ENCODE data around the gene HDAC6. TPM values are rescaled to one million over a fixed set of nuclear protein-coding genes. Genes with fewer than 3 reads are reported as not detected.

HDAC6 gene
- total RNA-seq, 2 experiments from 2014 or later: 95.2 to 95.7 TPM

DNA sequence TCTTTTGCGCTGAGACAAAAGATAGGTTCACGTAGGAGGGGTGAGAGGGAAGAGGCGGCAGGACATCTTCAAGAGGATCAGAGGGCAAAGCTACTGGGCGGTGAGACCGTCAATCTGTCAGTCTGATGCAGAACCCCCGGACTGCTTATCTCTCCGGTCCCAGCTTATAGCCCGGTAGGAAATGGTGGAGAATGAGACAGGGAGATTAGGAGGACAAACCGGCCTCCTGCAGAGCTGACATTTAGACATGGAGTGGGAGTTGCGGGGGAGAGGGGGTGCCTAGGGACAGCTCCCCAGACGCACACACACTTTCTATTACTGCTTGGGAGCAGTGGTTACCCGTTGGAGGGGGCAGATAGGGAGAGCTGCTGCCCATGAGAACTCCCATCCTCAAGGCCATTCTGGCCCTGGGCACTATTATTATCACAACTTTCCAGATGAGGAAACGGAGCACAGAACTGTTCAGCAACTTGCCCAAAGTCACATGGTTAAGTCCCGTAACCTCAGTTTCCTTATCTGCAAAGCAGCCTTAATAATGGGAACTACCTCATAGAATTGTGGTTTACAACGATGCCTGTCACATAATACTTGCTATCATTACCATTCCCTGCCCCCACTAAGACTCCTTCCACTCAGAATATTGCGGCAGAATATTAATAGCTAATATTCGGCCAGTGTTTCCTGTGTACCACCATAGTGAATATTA lies 1.1 kb upstream of the HDAC6 start:
- CTCF ChIA-PET: interaction anchor here (1.0 kb wide), 2 partner anchors 153 to 262 kb away, joined by 4 to 8 read pairs; no protein-coding TSS in a partner anchor
- intact Hi-C loops (cut with DNase I, micrococcal nuclease): loop anchor here (1.0 to 10.0 kb wide), 9 partner anchors 63 to 507 kb away; partner anchors contain the start of genes OTUD5 (in 2 of the 2), SUV39H1 (in 2 of the 2), PQBP1 (in 1 of the 2) and TIMM17B (in 1 of the 2)
- Mint-ChIP-seq H3K4me3 (peak overlapping the region; percentile 93), H3K4me1 (ENCODE audit: low read depth) (peaks cover 18% of the 10 kb centered on the region), H3K27ac (peak overlapping the region; percentile 99), H3K36me3 (ENCODE audit: low read depth) (peaks cover 21% of the 10 kb centered on the region), H3K27me3 (no peaks in the 10 kb centered on the region), H3K9me3 (no peaks in the 10 kb centered on the region)
- peaks cover 17% of the 10 kb centered on the region for H3K4me1 ChIP-seq (ENCODE audit: insufficient read depth, low read length)
- peak overlapping the region; percentile 88 to 94 for H3K27ac ChIP-seq (ENCODE audit: low read depth in 1 of 2, low read length in 2 of 2)
- ATAC-seq (ENCODE audit: poor library complexity): no peak
- no peaks in the 10 kb centered on the region for H3K27me3 ChIP-seq (ENCODE audit: control insufficient read depth in 1 of 2, insufficient read depth in 2 of 2, low read length in 2 of 2)
- H3K36me3 ChIP-seq (ENCODE audit: insufficient read depth, low read length): peaks cover 17% of the 10 kb centered on the region
- POLR2A ChIA-PET: interaction anchor here (0.7 to 2.3 kb wide), 21 partner anchors 33 to 367 kb away, joined by 3 to 40 read pairs (median 8); partner anchors contain the start of genes OTUD5, PIM2, PQBP1 and RBM3
- H3K4me3 ChIP-seq (ENCODE audit: low read length): peak overlapping the region; percentile 87
- DNase-seq: no peak
- no peaks in the 10 kb centered on the region for H3K9me3 ChIP-seq (ENCODE audit: control insufficient read depth in 1 of 2, insufficient read depth in 1 of 2, low read length in 2 of 2)
- TF ChIP-seq, protein P1, sequence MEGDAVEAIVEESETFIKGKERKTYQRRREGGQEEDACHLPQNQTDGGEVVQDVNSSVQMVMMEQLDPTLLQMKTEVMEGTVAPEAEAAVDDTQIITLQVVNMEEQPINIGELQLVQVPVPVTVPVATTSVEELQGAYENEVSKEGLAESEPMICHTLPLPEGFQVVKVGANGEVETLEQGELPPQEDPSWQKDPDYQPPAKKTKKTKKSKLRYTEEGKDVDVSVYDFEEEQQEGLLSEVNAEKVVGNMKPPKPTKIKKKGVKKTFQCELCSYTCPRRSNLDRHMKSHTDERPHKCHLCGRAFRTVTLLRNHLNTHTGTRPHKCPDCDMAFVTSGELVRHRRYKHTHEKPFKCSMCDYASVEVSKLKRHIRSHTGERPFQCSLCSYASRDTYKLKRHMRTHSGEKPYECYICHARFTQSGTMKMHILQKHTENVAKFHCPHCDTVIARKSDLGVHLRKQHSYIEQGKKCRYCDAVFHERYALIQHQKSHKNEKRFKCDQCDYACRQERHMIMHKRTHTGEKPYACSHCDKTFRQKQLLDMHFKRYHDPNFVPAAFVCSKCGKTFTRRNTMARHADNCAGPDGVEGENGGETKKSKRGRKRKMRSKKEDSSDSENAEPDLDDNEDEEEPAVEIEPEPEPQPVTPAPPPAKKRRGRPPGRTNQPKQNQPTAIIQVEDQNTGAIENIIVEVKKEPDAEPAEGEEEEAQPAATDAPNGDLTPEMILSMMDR (IDR thresholded peaks at IDR 0.05): no peak

DNA sequence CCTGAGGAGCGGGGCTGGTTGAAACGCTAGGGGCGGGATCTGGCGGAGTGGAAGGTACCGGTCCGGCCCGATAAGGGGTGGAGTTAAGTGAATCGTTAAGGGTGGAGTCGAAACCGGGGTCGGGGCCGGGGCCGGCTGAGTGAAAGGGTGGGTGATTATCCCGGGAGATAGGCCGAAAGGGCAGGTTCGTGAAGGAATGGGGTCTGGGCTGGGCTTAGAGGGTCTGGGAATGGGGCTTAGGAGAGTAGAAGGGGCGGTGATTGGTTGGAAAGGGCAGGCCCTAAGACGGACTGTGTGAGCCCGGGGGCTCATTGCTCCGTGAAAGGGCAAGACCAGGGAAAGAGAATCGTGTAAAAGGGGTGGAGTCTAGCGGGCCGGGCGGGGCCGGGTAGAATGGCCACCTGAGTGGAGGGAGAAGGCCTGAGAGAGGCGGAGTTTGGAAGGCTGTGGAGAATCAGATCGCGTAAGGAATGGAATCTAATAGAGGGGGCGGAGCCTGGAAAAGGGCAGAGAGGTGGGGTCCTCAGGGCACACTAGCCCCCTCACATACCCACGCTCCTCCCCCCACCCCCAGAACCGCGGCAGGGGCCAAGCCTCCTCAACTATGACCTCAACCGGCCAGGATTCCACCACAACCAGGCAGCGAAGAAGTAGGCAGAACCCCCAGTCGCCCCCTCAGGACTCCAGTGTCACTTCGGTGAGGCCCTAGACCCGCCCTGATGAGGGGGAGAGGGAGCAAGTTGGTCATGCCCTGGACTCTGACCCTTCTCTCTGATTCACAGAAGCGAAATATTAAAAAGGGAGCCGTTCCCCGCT lies 430 bp downstream of the HDAC6 start:
- DNase-seq: peak in 11 of 14 experiments; percentile 19 to 75 (median 32)
- ChIA-PET POLR2A (interaction anchor here (0.6 to 2.3 kb wide), 26 partner anchors 32 to 1402 kb away, joined by 3 to 40 read pairs (median 7); partner anchors contain the start of genes CCNB3, OTUD5, PIM2 and PQBP1), CTCF (interaction anchor here (1.0 kb wide), 1 partner anchor 154 kb away, joined by 8 read pairs; no protein-coding TSS in a partner anchor)
- ATAC-seq (ENCODE audit: poor library complexity): no peak
- Histone ChIP-seq H3K36me3 (ENCODE audit: insufficient read depth, low read length) (peaks cover 17% of the 10 kb centered on the region), H3K4me3 (ENCODE audit: low read length) (peak overlapping the region; percentile 84), H3K27me3 (ENCODE audit: control insufficient read depth in 1 of 2, insufficient read depth in 2 of 2, low read length in 2 of 2) (no peaks in the 10 kb centered on the region), H3K4me1 (ENCODE audit: insufficient read depth, low read length) (peaks cover 17% of the 10 kb centered on the region), H3K27ac (ENCODE audit: low read depth in 1 of 2, low read length in 2 of 2) (peak overlapping the region; percentile 89 to 97), H3K9me3 (ENCODE audit: control insufficient read depth in 1 of 2, insufficient read depth in 1 of 2, low read length in 2 of 2) (no peaks in the 10 kb centered on the region)
- intact Hi-C loops (cut with DNase I, micrococcal nuclease): loop anchor here (5.0 to 10.0 kb wide), 6 partner anchors 95 to 505 kb away; partner anchors contain the start of genes OTUD5 (in 2 of the 2), PQBP1 (in 1 of the 2), SUV39H1 (in 1 of the 2) and TIMM17B (in 1 of the 2)
- Mint-ChIP-seq H3K4me3 (peak overlapping the region; percentile 93), H3K9me3 (no peaks in the 10 kb centered on the region), H3K36me3 (ENCODE audit: low read depth) (peaks cover 27% of the 10 kb centered on the region), H3K4me1 (ENCODE audit: low read depth) (peaks cover 18% of the 10 kb centered on the region), H3K27ac (peak overlapping the region; percentile 99), H3K27me3 (no peaks in the 10 kb centered on the region)
- TF ChIP-seq, protein P1 (IDR thresholded peaks at IDR 0.05): no peak

DNA sequence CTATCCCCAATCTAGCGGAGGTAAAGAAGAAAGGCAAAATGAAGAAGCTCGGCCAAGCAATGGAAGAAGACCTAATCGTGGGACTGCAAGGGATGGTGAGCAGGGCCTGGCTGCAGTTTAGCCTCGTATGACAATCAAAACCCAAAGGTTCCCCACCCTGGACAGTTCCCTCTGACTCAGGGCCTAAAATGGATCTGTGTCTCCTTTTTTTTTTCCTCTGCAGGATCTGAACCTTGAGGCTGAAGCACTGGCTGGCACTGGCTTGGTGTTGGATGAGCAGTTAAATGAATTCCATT lies 986 bp downstream of the HDAC6 start:
- Mint-ChIP-seq H3K27me3 (no peaks in the 10 kb centered on the region), H3K9me3 (no peaks in the 10 kb centered on the region), H3K4me1 (ENCODE audit: low read depth) (peaks cover 18% of the 10 kb centered on the region), H3K36me3 (ENCODE audit: low read depth) (peaks cover 27% of the 10 kb centered on the region), H3K27ac (peak overlapping the region; percentile 27), H3K4me3 (peak overlapping the region; percentile 93)
- no peaks in the 10 kb centered on the region for H3K9me3 ChIP-seq (ENCODE audit: control insufficient read depth in 1 of 2, insufficient read depth in 1 of 2, low read length in 2 of 2)
- intact Hi-C loops (cut with DNase I, micrococcal nuclease): loop anchor here (5.0 to 10.0 kb wide), 6 partner anchors 94 to 504 kb away; partner anchors contain the start of genes OTUD5 (in 2 of the 2), PQBP1 (in 1 of the 2), SUV39H1 (in 1 of the 2) and TIMM17B (in 1 of the 2)
- peak overlapping the region; percentile 89 to 97 for H3K27ac ChIP-seq (ENCODE audit: low read depth in 1 of 2, low read length in 2 of 2)
- H3K36me3 ChIP-seq (ENCODE audit: insufficient read depth, low read length): peaks cover 17% of the 10 kb centered on the region
- H3K4me3 ChIP-seq (ENCODE audit: low read length): peak overlapping the region; percentile 84
- H3K4me1 ChIP-seq (ENCODE audit: insufficient read depth, low read length): peaks cover 17% of the 10 kb centered on the region
- DNase-seq (peak in 1 of 14 experiments; percentile 16), ATAC-seq (ENCODE audit: poor library complexity) (no peak)
- POLR2A ChIA-PET: no interaction called here
- H3K27me3 ChIP-seq (ENCODE audit: control insufficient read depth in 1 of 2, insufficient read depth in 2 of 2, low read length in 2 of 2): no peaks in the 10 kb centered on the region
- TF ChIP-seq, protein P1 (IDR thresholded peaks at IDR 0.05): no peak
- CTCF ChIA-PET: no interaction called here

All from CD4-positive, alpha-beta T cell (primary cell).